ENCODE data around the gene OR2AJ1. TPM values are rescaled to one million over a fixed set of nuclear protein-coding genes. Genes with fewer than 3 reads are reported as not detected.
"Not testable (repeated sequence)": the region's sequence is repeated elsewhere in the genome, so short reads cannot be mapped to it uniquely, and the experiment has no call there.

Gene OR2AJ1
- total RNA-seq, 1 donor from 2014 or later = not detected

DNA sequence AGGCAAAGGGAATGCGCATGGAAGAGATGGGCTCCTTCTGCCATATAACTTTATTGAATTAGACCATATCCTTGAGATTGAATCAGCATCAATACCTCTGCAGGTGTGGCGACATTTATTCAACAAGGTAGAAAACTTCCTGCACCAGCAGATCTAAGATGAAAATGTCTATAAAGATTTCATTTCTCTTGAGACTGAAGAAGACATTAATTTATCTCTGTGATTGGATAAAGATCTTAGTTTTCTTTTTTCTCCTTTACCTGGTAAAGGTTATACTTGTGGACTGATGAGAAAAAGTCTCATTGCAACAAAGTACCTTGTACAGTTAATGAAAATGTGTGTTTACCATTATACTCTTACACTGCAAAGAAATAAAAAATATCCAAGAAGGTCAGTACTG is 4.7 kb upstream of the OR2AJ1 start, which contains the start of gene OR2T8:
Gene OR2T8, plus strand, starts transcription at position 301 of the 400 bp plus-strand sequence. CDS start 766 bp downstream, outside the sequence.
- no peak within 1 kb of the TSS for H3K4me3 ChIP-seq (ENCODE audit: low read depth, low read length)
- no peak for DNase-seq (ENCODE audit: low read depth)
- no peak for TF ChIP-seq CTCF (conservative IDR thresholded peaks at IDR 0.05; ENCODE audit: low read depth, low read length)

DNA sequence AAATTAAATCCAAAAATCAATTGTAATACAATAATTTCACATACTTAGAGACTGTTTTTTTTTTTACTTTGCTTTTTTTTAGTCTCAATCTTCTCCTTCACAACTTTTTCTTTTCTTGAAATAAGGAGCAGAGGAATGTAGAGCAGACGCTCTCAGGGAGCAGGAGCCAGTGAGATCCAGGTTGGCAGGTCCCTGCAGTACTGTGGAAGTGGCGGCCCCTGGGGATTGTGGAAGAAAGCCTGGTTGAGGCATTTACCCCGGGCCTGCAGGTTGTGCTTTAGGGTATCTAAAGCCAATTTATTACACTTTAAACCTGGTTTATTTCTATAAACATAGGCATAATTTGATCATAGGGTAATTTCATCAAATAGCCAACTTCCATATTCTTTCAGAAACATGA is 748 bp upstream of the OR2AJ1 start:
- H3K4me3 ChIP-seq (ENCODE audit: low read depth, low read length) = no peak overlapping the region
- TF ChIP-seq CTCF (conservative IDR thresholded peaks at IDR 0.05; ENCODE audit: low read depth, low read length) = no peak
- no peak for DNase-seq (ENCODE audit: low read depth)

- H3K4me3 ChIP-seq (ENCODE audit: low read depth, low read length) = no peak overlapping the region
- DNase-seq (ENCODE audit: low read depth) = no peak
- no peak for TF ChIP-seq CTCF (conservative IDR thresholded peaks at IDR 0.05; ENCODE audit: low read depth, low read length)
Measured at GRCh38 chr1:247933989-247934388, 9.3 kb downstream of the OR2AJ1 start.

GRCh38 chr1:247935781-247936180 is 11.1 kb downstream of the OR2AJ1 start:
- no peak overlapping the region for H3K4me3 ChIP-seq (ENCODE audit: low read depth, low read length)
- no peak for TF ChIP-seq CTCF (conservative IDR thresholded peaks at IDR 0.05; ENCODE audit: low read depth, low read length)
- DNase-seq (ENCODE audit: low read depth) = no peak

DNA sequence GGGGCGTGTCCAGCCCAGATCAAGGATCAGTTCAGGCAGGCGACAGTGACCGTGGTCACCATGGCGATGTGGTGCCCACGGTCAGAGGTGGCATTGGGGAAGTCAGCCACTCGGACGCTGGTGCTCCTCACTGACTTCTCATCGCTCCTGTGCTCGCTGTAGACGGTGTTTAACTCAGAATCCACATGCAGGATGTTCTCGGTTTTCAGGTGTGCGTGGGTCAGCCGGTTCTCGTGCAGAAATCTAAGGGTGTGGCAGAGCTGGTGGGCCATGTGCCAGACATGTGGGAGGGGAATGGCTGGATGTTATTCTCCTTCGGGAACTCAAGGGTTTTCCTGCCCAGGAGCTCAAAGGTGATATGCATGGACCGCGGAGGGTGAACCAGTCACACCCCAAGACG is 11.7 kb downstream of the OR2AJ1 start:
- no peak for TF ChIP-seq CTCF (conservative IDR thresholded peaks at IDR 0.05; ENCODE audit: low read depth, low read length)
- H3K4me3 ChIP-seq (ENCODE audit: low read depth, low read length) = no peak overlapping the region
- no peak for DNase-seq (ENCODE audit: low read depth)

- H3K4me3 ChIP-seq (ENCODE audit: low read depth, low read length) = peak overlapping the region; percentile 42
- not testable (repeated sequence) for DNase-seq (ENCODE audit: low read depth)
- TF ChIP-seq CTCF (conservative IDR thresholded peaks at IDR 0.05; ENCODE audit: low read depth, low read length) = peak; percentile 60
Measured at GRCh38 chr1:247936965-247937734, 12.5 kb downstream of the OR2AJ1 start.

DNA sequence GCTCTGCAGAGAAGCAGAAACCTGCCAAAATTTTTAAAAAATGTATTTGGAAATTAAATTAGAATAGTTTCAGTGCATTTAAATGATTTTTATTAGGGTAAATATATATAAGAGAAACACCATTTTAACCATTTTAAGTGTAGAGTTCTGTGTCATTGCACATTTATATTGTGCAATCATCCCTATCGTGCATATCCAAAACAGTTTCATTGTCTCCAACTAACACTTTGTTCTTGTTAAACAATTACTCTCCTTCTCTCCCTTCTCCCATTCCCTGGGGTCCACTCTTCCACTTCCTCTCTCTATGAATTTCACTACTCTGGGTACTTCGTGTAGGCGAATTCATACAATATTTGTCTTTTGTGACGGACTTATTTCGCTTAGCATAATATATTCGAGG is 17.9 kb downstream of the OR2AJ1 start:
- no peak for TF ChIP-seq CTCF (conservative IDR thresholded peaks at IDR 0.05; ENCODE audit: low read depth, low read length)
- DNase-seq (ENCODE audit: low read depth) = no peak
- H3K4me3 ChIP-seq (ENCODE audit: low read depth, low read length) = no peak overlapping the region

Data from epithelial cell of proximal tubule (primary cell).